ENCODE data around the gene KCNQ2. TPM values are rescaled to one million over a fixed set of nuclear protein-coding genes. Genes with fewer than 3 reads are reported as not detected.

KCNQ2 gene
- total RNA-seq, 2 donors from 2014 or later: 0.46 to 35.6 TPM

GRCh38 chr20:63407928-63408683, 64.3 kb downstream of the KCNQ2 start:
- no peaks in the 10 kb centered on the region for H3K9me3 ChIP-seq
- H3K27me3 ChIP-seq (replicated peaks; ENCODE audit: insufficient read depth): peaks cover 4% of the 10 kb centered on the region
- no peaks in the 10 kb centered on the region for H3K4me1 ChIP-seq (replicated peaks)
- no peak for TF ChIP-seq POLR2A (IDR thresholded peaks at IDR 0.05)
- no peak for TF ChIP-seq POLR2AphosphoS5 (IDR thresholded peaks at IDR 0.05)
- TF ChIP-seq CTCF (IDR thresholded peaks at IDR 0.05): no peak
- no peak for DNase-seq (ENCODE audit: low spot score)
- no peak overlapping the region for H3K4me3 ChIP-seq
- WGBS: 90% methylated on average over 27 of the region's 27 CpGs
- intact Hi-C loops (cut with DNase I): no loop called here
- H3K27ac ChIP-seq: no peak overlapping the region
- H3K36me3 ChIP-seq: no peaks in the 10 kb centered on the region

GRCh38 chr20:63406617-63407245, 65.7 kb downstream of the KCNQ2 start:
- no peaks in the 10 kb centered on the region for H3K36me3 ChIP-seq
- no peaks in the 10 kb centered on the region for H3K9me3 ChIP-seq
- TF ChIP-seq POLR2AphosphoS5 (IDR thresholded peaks at IDR 0.05) (no peak), POLR2A (IDR thresholded peaks at IDR 0.05) (no peak), CTCF (IDR thresholded peaks at IDR 0.05) (no peak)
- DNase-seq (ENCODE audit: low spot score): no peak
- H3K27ac ChIP-seq: no peak overlapping the region
- H3K27me3 ChIP-seq (replicated peaks; ENCODE audit: insufficient read depth): peaks cover under 1% of the 10 kb centered on the region
- 93% methylated on average over 55 of the region's 60 CpGs for WGBS
- no peak overlapping the region for H3K4me3 ChIP-seq
- intact Hi-C loops (cut with DNase I): no loop called here
- H3K4me1 ChIP-seq (replicated peaks): no peaks in the 10 kb centered on the region

- no peak for DNase-seq (ENCODE audit: low spot score)
- Histone ChIP-seq H3K4me3 (no peak overlapping the region), H3K9me3 (no peaks in the 10 kb centered on the region), H3K27me3 (replicated peaks; ENCODE audit: insufficient read depth) (no peaks in the 10 kb centered on the region), H3K36me3 (no peaks in the 10 kb centered on the region), H3K4me1 (replicated peaks) (no peaks in the 10 kb centered on the region), H3K27ac (no peak overlapping the region)
- 88% methylated on average over 23 of the region's 23 CpGs for WGBS
- TF ChIP-seq POLR2AphosphoS5 (IDR thresholded peaks at IDR 0.05): no peak
- TF ChIP-seq POLR2A (IDR thresholded peaks at IDR 0.05): no peak
- intact Hi-C loops (cut with DNase I): no loop called here
Observed at GRCh38 chr20:63406011-63406410, 66.4 kb downstream of the KCNQ2 start.

- Histone ChIP-seq H3K4me3 (no peak overlapping the region), H3K36me3 (no peaks in the 10 kb centered on the region), H3K9me3 (no peaks in the 10 kb centered on the region), H3K4me1 (replicated peaks) (no peaks in the 10 kb centered on the region), H3K27ac (no peak overlapping the region), H3K27me3 (replicated peaks; ENCODE audit: insufficient read depth) (no peaks in the 10 kb centered on the region)
- no peak for DNase-seq (ENCODE audit: low spot score)
- intact Hi-C loops (cut with DNase I): no loop called here
- WGBS: 68% methylated on average over 28 of the region's 31 CpGs
- no peak for TF ChIP-seq POLR2AphosphoS5 (IDR thresholded peaks at IDR 0.05)
- TF ChIP-seq POLR2A (IDR thresholded peaks at IDR 0.05): no peak
- no peak for TF ChIP-seq CTCF (IDR thresholded peaks at IDR 0.05)
Observed at GRCh38 chr20:63405102-63405730, 67.2 kb downstream of the KCNQ2 start.

All from prostate gland (tissue), 2 donors.